Endothelial cell (in vitro differentiated cells): Measurements from ENCODE around the gene RNASE7. TPM values are rescaled to one million over a fixed set of nuclear protein-coding genes. Genes with fewer than 3 reads are reported as not detected.

Experiments
- DNase-seq: peaks from one replicate; pipeline ENCODE4 v3.0.0; 2021; ENCODE audit warnings: low spot score
- H3K27ac Mint-ChIP-seq: one replicate; pipeline ENCODE4 v1.8.0; 2021; ENCODE audit warnings: mixed read lengths, inconsistent platforms; ENCODE audit not compliant: unreplicated experiment
- H3K27me3 Mint-ChIP-seq: one replicate; pipeline ENCODE4 v1.8.0; 2021; ENCODE audit warnings: mild to moderate bottlenecking, moderate library complexity, mixed read lengths, inconsistent platforms; ENCODE audit not compliant: unreplicated experiment
- H3K36me3 Mint-ChIP-seq: one replicate; pipeline ENCODE4 v1.8.0; 2021; ENCODE audit warnings: mild to moderate bottlenecking, low read depth, mixed read lengths, inconsistent platforms; ENCODE audit not compliant: unreplicated experiment
- H3K4me1 Mint-ChIP-seq: one replicate; pipeline ENCODE4 v1.8.0; 2021; ENCODE audit warnings: mild to moderate bottlenecking, mixed read lengths, inconsistent platforms; ENCODE audit not compliant: unreplicated experiment
- H3K4me3 Mint-ChIP-seq: one replicate; pipeline ENCODE4 v1.8.0; 2021; ENCODE audit warnings: mild to moderate bottlenecking, mixed read lengths, inconsistent platforms; ENCODE audit not compliant: unreplicated experiment
- H3K9me3 Mint-ChIP-seq: one replicate; pipeline ENCODE4 v1.8.0; 2021; ENCODE audit warnings: mixed read lengths, inconsistent platforms; ENCODE audit not compliant: unreplicated experiment
- total RNA-seq: library from RNA; stranded (reverse); fragmentation: NEBNext Ultra II Directional; extraction: Animal tissue kit (Norgen Biotek cat#: 25700); gene quantifications from one replicate; pipeline ENCODE4 v1.2.1, GENCODE V29; 2021; ENCODE audit not compliant: unreplicated experiment
- TF ChIP-seq, protein P1 (sequence below): fragments of 200-600 bp; sonication (generic); IDR thresholded peaks from one replicate; pipeline ENCODE4 v1.5.0; 2021; ENCODE audit warnings: antibody characterized with exemption; ENCODE audit not compliant: unreplicated experiment

Gene RNASE7
- total RNA-seq, 1 donor from 2014 or later = not detected

DNA sequence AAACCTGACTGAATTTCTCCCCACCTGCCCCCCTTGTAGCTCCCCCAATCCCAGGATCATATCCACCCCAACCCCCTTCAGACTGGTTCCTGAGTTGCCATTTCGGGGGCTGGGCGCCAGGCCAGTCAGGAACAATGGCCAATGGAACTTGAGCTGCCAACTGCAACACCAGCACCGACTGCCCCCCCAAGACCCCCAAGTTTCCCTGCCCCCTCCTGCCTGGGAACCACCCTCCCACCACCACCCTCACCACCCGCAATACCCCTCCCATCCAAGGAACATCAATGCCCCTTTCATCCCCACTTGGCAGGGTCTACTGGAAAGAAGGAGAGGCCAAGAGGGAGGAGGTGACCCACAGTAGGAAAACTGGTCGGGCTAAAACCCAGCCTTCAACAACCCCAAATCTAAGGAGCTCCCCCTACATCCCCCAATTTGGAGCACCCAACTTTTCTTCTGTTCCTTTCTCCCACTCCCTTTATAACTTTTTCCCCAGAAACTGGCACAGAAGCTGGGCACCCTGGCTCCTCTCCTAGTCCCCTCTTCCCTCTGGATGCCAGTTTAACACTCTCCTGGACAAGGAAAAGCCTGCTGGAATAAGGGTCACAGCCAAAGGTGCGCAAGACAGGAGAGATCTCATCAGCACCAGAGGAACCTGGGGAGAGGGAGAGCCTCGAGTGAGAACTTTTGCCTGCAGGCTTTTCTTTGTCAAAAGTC is 15.7 kb upstream of the RNASE7 start:
- Mint-ChIP-seq H3K27me3 (peaks cover 10% of the 10 kb centered on the region), H3K27ac (no peak overlapping the region), H3K4me1 (peaks cover 29% of the 10 kb centered on the region), H3K9me3 (no peaks in the 10 kb centered on the region), H3K36me3 (peaks cover 15% of the 10 kb centered on the region), H3K4me3 (peak overlapping the region; percentile 84)
- DNase-seq = no peak
- TF ChIP-seq, protein P1, sequence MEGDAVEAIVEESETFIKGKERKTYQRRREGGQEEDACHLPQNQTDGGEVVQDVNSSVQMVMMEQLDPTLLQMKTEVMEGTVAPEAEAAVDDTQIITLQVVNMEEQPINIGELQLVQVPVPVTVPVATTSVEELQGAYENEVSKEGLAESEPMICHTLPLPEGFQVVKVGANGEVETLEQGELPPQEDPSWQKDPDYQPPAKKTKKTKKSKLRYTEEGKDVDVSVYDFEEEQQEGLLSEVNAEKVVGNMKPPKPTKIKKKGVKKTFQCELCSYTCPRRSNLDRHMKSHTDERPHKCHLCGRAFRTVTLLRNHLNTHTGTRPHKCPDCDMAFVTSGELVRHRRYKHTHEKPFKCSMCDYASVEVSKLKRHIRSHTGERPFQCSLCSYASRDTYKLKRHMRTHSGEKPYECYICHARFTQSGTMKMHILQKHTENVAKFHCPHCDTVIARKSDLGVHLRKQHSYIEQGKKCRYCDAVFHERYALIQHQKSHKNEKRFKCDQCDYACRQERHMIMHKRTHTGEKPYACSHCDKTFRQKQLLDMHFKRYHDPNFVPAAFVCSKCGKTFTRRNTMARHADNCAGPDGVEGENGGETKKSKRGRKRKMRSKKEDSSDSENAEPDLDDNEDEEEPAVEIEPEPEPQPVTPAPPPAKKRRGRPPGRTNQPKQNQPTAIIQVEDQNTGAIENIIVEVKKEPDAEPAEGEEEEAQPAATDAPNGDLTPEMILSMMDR = no peak

DNA sequence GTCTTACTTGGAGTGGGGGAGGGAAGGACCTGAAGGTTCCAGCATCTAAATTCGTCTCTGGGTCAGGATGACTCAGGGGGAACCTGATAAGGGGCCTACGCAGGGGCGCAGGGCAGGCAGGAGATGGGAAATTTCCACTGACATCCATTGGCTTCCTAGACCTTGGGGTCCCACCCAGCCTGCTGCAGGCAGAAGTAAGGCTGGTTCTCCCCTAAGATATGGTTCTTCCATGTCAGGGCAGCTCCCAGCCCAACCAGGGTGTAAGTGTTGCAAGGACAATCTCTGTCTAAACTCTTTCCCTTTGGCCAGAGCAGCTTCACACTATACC is 15.2 kb upstream of the RNASE7 start:
- H3K27me3 Mint-ChIP-seq = peaks cover 14% of the 10 kb centered on the region
- H3K4me1 Mint-ChIP-seq = peaks cover 28% of the 10 kb centered on the region
- H3K36me3 Mint-ChIP-seq = peaks cover 9% of the 10 kb centered on the region
- TF ChIP-seq, protein P1 = no peak
- no peak for DNase-seq
- no peaks in the 10 kb centered on the region for H3K9me3 Mint-ChIP-seq
- H3K27ac Mint-ChIP-seq = no peak overlapping the region
- H3K4me3 Mint-ChIP-seq = no peak overlapping the region

DNA sequence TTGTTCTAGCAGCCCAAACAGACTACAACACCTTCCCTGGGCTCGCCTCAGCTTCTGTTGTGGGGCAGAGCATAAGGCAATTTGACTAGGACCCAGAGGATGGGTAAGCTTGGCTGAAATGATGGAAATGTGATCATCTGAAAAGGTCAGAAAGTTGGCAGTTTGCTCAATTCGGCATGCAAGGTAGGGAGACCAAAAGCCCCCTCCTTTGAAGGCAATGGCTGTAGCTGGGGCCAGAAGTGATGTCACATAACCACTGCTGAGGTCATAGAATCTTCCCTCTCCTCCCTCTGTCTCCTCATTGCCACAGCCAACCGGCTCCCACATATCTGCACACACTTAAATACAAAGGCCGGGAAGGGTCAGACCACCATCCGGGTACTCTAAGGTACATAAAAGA is 12.2 kb upstream of the RNASE7 start, which contains the start of gene TPPP2:
TPPP2 (plus strand) TSS at position 301 of the 400 bp plus-strand sequence. CDS start 365 bp downstream, outside the sequence.
- H3K27ac Mint-ChIP-seq = no peak within 1 kb of the TSS
- H3K36me3 Mint-ChIP-seq = no peaks in the 10 kb centered on the region
- H3K4me1 Mint-ChIP-seq = peaks cover 4% of the 10 kb centered on the region
- TF ChIP-seq, protein P1 = no peak
- DNase-seq = no peak
- H3K4me3 Mint-ChIP-seq = no peak within 1 kb of the TSS
- no peaks in the 10 kb centered on the region for H3K9me3 Mint-ChIP-seq
- peaks cover 20% of the 10 kb centered on the region for H3K27me3 Mint-ChIP-seq

DNA sequence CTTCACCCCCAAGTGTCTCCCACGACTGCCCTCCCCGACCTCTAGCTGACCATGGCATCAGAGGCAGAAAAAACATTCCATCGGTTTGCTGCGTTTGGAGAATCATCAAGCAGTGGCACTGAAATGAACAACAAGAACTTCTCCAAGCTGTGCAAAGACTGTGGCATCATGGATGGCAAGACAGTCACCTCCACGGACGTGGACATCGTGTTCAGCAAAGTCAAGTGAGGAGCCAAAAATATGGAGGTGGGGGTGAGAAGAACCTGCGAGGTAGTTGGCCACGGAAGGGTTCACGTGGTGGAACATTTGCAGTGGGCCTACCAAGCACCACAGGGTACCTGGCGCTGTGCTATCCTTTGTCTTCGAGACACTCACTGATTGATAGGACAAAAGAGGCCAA is 11.6 kb upstream of the RNASE7 start:
- H3K9me3 Mint-ChIP-seq = no peaks in the 10 kb centered on the region
- no peak overlapping the region for H3K4me3 Mint-ChIP-seq
- peaks cover 4% of the 10 kb centered on the region for H3K4me1 Mint-ChIP-seq
- no peaks in the 10 kb centered on the region for H3K36me3 Mint-ChIP-seq
- no peak for DNase-seq
- no peak overlapping the region for H3K27ac Mint-ChIP-seq
- TF ChIP-seq, protein P1 = no peak
- H3K27me3 Mint-ChIP-seq = peaks cover 23% of the 10 kb centered on the region

DNA sequence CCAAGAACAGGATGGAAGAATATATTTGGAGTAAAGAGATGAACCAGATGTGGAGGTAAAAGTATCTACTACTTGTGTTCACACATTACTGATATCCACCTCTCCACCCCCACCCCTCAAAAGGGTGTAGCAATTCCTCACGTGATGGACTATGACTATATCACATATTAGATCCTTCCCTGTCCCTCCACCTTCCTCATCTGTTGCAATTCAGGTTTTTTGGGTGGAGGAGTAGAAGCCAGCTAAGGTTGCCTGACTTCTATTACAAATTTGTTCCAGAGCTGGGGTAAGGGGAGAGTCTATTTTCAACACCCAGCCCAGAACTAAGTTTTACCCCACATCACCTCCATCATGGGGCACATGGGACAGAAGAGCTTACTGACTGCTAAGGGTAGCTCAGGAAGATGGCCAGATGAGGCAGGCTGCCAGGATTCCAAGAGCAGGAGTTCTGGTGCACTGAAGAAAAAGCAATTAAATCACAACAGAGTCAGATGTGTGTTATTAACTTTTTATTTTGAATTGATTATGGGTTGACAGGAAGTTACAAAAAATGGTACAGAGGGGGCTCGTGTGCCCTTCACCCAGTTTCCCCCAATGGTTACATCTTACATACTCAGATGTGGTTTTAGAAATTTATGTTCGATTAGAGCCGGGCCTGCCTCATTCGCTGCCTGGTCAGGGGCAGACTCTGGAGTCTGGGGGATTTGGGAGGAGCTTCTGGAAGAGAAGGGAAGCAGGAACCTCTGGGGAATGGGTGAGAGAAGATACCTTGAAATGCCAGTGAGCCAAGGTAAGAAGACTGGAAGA is 9.6 kb upstream of the RNASE7 start:
- Mint-ChIP-seq H3K27ac (no peak overlapping the region), H3K4me3 (no peak overlapping the region), H3K9me3 (no peaks in the 10 kb centered on the region), H3K27me3 (peaks cover 19% of the 10 kb centered on the region), H3K4me1 (no peaks in the 10 kb centered on the region), H3K36me3 (no peaks in the 10 kb centered on the region)
- TF ChIP-seq, protein P1 = no peak
- no peak for DNase-seq
